K562 (cell line): ENCODE data around the gene AP3M1. TPM values are rescaled to one million over a fixed set of nuclear protein-coding genes. Genes with fewer than 3 reads are reported as not detected.

Experiments used
- FOXJ3 ChIP-seq: sonication (generic); formaldehyde crosslinking; IDR thresholded peaks from 2 replicates; pipeline ENCODE4 v1.4.0; 2020; ENCODE audit warnings: mild to moderate bottlenecking, missing genetic modification reagents
- KDM5B ChIP-seq: fragments of 200-600 bp; sonication (generic); IDR thresholded peaks from 2 replicates; pipeline ENCODE4 v1.6.1; 2012; ENCODE audit warnings: low read depth, mild to moderate bottlenecking, moderate library complexity, low read length, control low read depth, inconsistent platforms; ENCODE audit not compliant: insufficient replicate concordance
- NR1H2 ChIP-seq: sonication (generic); formaldehyde crosslinking; IDR thresholded peaks from 2 replicates; pipeline ENCODE4 v1.4.0; 2020; ENCODE audit warnings: mild to moderate bottlenecking, missing genetic modification reagents
- USF2 ChIP-seq: sonication (generic); formaldehyde crosslinking; IDR thresholded peaks from 2 replicates; pipeline ENCODE4 v1.5.0; 2020; ENCODE audit warnings: missing genetic modification reagents
- ZBTB49 ChIP-seq: sonication (generic); formaldehyde crosslinking; IDR thresholded peaks from 2 replicates; pipeline ENCODE4 v1.8.0; 2022; ENCODE audit warnings: missing genetic modification reagents, mild to moderate bottlenecking, borderline replicate concordance
- polyA plus RNA-seq, 8 experiments: library from polyadenylated mRNA; depleted of rRNA in 4 of 8; stranded (reverse) in 5 of 8; unstranded in 3 of 8; fragments of >200 nt; fragmentation: Nextera tagmentation in 2 of 8; fragmentation: Illumina TruSeq in 1 of 8; extraction: Ambion mirVana in 2 of 8; extraction: Trizol in 1 of 8; gene quantifications; 2 replicates each; pipeline versions ENCODE4 v1.2.1 to v1.2.3, GENCODE V29; 2011 to 2014; ENCODE audit warnings: inconsistent platforms in 1 of 8, missing spikeins in 1 of 8
- total RNA-seq, 7 experiments: library from RNA; depleted of rRNA in 6 of 7; stranded (reverse); fragments of >200 nt in 6 of 7; fragmentation: Illumina TruSeq in 2 of 7; extraction: Trizol in 2 of 7; gene quantifications; 2 replicates each; pipeline versions ENCODE4 v1.2.1 to v1.2.3, GENCODE V29; 2011 to 2021; ENCODE audit warnings: low replicate concordance in 1 of 7

AP3M1 gene
- total and polyA plus RNA-seq, 9 of the 15 experiments (the other 6 are each of a cell fraction or from before 2014, with no cell fraction given): 44.3 to 135 (median 67.6) TPM

- TF ChIP-seq USF2 (CRISPR knock-in tag) (peak; percentile 13; the same call in 1 of the 2 replicates), KDM5B (no peak), NR1H2 (no peak), FOXJ3 (CRISPR knock-in tag) (no peak), ZBTB49 (CRISPR knock-in tag) (peak; percentile 72; the same call in 1 of the 2 replicates)
Observed at GRCh38 chr10:74177140-74177677, 26.6 kb upstream of the AP3M1 start (continued).
